Jurkat, Clone E6-1 (cell line): ENCODE measurements around the gene XYLB.
"Not testable (repeated sequence)": the region's sequence is repeated elsewhere in the genome, so short reads cannot be mapped to it uniquely, and the experiment has no call there.

ENCODE experiments used
- DNase-seq: peaks from one replicate; pipeline ENCODE4 v3.0.0-alpha.2; 2011; ENCODE audit warnings: low read depth, low spot score
- H3K4me3 ChIP-seq: 2 replicates; pipeline ENCODE4 v1.5.1; 2011; ENCODE audit warnings: mild to moderate bottlenecking, low read length, control low read depth, moderate library complexity

Gene XYLB

DNA sequence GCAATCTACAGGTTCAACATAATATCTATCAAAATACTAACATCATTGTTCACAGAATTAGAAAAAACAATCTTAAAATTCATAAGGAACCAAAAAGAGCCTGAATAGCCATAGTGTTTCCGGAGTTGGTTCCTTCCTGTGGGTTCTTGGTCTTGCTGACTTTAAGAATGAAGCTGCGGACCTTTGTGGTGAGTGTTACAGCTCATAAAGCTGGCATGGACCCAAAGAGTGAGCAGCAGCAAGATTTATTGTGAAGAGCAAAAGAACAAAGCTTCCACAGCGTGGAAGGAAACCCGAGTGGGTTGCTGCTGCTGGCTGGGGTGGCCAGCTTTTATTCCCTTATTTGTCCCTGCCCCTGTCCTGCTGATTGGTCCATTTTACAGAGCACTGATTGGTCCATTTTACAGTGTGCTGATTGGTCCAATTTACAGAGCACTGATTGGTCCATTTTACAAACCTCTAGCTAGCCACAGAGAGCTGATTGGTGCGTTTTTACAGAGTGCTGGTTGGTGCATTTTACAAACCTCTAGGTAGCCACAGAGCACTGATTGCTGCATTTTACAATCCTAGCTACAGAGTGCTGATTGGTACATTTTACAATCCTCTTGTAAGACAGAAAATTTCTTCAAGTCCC, 92.0 kb downstream of the XYLB start:
- DNase-seq, H3K4me3 ChIP-seq: not testable (repeated sequence)

GRCh38 chr3:38443205-38443604, 96.6 kb downstream of the XYLB start:
- H3K4me3 ChIP-seq, DNase-seq: not testable (repeated sequence)

- H3K4me3 ChIP-seq, result no peak overlapping the region
- no peak for DNase-seq
These were observed 99.6 kb downstream of the XYLB start for GRCh38 chr3:38446085-38446686.

- DNase-seq, result no peak
- H3K4me3 ChIP-seq, result no peak overlapping the region
These were observed 100.2 kb downstream of the XYLB start for GRCh38 chr3:38446812-38447211.

- no peak for DNase-seq
These were observed 104.3 kb downstream of the XYLB start for GRCh38 chr3:38450853-38451252.

DNA sequence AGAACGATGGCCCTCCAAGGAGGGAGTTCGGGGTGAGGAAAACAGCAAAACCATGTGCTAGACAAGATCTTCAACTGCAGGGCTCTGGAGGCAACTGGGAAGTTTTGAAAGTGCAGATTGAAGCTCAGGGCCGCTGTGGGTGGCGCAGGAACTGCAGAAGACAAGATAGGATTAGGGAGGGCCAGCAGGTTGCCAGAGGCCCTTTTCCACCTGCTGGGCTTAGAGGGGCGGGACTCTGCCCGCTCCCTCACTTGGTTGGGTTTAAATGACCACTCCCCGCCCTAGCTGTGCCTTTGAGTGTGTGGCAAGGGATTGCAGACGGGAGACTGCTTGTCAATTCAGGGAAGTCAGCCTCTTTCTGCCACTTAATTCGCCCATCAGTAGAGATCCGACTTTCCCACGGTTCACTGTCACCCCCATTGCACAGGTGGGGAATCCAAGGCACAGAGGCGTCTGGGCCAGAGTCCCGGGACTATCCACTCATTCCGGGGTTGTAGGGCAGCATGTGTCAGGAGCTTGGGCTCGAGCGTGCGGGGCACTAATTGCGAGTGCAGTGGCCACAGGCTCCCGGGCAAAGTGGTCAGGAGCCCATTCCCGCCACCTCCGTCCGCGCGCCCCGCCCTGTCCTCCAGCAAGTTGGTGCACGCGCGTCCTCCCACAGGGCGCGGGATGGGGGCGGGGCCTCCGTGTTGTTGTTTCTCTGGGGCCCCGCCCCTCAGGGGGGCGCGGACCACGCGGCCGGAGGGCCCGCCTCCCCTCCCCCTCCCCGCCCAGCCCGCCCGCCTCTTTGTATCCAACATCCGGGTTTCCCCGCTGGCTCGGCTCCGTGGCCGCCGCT, 106.7 kb downstream of the XYLB start, which contains the start of gene ACVR2B:
TSS of gene ACVR2B (plus strand) at position 816 of the 838 bp plus-strand sequence. CDS start 433 bp downstream, outside the sequence.
- H3K4me3 ChIP-seq, result peak within 1 kb of the TSS; percentile 90
- DNase-seq, result peak; percentile 73

More at GRCh38 chr3:38450853-38451252, 104.3 kb downstream of the XYLB start:
- H3K4me3 ChIP-seq, result no peak overlapping the region

GRCh38 chr3:38453913-38454177, 107.3 kb downstream of the XYLB start:
- no peak for DNase-seq
- H3K4me3 ChIP-seq, result peak overlapping the region; percentile 90

DNA sequence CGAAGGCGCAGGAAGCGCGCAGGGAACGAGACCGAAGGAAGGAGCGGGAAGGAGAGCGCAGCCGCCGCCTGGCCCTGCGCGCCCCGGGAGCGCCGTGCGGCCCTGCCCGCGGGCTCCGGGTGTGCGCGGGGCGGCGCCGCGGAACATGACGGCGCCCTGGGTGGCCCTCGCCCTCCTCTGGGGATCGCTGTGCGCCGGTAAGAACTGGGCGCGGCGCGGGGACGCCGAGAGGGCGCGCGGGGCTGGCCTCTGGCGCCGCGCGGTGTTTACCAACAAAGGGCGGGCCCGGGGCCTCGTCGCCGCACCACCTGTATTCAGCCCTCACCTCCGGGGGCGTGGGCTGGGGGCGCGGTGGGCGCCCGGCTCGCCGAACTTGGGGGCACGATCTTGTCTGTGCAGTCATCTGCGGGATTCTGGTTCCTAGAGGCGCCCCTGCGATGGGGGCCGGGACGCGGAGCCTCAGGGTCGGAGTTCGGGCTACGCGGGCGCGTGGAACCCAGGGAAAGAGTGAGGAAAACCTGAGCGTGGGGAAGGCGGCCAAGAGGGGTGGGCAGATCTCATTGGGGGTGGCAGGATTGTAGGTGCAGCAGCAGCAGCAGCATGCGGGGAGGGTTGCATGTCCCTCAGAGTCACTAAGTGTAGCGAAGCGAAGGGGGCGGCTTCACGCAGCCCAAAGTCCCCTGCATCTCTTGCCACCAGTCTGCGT, 107.7 kb downstream of the XYLB start:
- no peak for DNase-seq
- peak overlapping the region; percentile 90 for H3K4me3 ChIP-seq

DNA sequence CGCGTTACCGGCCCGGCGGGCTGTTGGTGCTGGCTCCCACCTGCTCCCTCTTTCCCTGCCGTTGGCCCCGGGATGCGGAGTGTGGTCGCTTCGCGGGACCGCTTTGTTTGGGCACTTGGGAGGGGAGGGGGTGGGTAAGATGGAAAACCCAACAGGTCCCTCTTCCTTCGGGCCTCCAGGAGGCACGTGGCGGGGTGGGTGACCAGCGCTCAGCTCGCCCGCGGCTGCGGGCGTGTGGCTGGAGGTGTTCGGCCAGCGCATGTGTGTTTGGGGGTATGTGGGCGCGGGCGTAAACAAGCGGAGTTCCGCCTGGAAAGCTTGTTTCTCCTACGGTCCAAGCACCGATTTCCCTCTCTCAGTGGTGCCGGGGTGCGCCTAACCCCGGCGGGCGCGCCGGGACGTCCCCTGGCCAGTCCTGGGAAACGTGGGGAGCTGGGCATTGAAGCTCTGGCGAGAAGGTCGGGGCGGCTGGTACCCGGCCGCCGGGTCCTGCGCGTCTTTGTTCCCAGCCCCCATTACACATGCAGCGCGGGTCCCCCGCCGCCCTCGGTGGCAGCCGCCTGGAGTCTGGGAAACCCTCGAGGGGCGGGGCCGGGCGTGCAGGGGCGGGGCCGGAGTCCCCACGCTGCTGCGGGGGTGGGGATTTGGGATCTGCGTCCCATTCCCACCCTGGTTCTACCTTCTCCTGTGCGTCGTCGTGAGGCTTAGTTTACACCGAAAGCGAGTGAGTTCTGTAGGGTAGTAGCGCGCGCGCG, 108.5 kb downstream of the XYLB start:
- peak; percentile 46 for DNase-seq
- H3K4me3 ChIP-seq, result peak overlapping the region; percentile 90

DNA sequence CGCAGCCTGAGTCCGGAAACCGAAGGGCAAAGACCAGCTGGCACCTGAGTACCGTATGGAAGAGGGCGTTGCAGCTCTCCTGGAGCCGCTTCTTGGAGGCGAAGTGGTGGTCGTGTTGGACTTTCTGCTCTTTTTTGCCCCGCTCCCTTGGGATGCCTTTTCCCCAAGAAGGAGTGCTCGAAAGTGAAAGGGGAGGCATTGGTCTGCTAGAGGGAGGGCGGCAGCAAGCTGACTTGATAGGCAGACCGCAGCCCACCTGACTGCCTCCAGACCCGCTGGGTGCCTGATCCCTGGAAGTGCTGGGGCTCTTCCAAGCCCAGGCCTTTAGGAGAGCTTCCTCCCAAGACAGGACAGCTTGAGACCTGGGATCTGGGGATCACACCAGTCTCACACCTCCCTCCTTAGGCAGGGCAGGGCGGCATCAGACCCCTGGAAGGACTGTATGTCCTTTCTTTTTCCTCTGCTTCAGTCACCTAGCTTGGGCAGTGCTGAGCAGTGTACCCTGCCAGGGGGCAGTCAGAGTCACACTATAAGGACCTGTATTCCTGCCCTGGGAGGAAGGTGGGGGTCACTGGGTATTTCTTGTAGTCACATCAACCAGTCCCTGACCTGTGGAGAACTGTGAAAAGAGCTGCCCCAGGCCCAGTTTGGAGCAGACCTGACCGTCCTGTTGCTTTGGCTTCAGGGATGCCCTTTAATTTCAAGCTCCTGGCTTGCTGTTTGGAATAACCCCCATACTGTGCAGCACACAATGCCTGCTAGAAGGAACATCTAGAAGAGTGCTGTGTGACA, 109.2 kb downstream of the XYLB start:
- peak overlapping the region; percentile 90 for H3K4me3 ChIP-seq
- DNase-seq, result no peak

DNA sequence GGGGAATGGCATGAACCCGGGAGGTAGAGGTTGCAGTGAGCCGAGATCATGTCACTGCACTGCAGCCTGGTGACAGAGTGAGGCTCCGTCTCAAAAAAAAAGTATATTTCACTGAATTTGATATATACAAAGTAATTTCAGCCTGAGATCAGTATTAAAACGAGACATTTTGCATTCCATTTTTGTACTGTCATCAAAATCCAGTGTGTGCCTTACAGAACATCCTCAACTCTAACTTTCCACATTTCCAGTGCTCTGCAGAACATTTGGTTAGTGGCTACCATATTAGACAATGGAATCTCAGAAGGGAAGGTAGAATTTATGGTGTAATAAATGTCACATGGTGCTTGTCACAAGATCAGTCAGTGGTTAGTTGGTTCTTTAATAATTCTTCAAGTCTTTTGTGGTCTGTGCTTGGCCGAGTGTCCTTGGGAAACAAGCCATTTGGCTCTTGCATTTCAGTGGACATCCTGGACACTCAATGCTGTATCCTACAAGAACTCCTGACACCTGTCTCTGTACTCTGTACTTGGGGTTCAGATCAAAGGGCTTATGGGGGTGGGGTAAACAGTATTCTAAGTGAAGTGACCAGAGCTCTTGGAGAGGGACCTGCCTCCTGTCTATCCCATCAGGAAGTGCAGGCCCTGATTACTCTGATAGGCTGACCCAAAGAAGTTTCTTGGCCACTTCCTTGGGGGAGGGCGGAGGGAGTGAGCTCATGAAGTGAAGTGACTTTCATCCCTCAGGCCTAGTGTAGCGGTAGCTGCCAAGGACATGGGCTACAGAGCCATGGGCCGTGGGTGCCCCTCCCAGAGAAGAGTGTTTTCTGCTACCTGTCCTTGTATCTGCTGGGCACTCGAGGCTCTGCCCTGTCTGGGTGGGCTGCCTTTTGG, 110.8 kb downstream of the XYLB start:
- DNase-seq, result no peak
- H3K4me3 ChIP-seq, result no peak overlapping the region

GRCh38 chr3:38458796-38459498, 112.4 kb downstream of the XYLB start:
- no peak for DNase-seq
- H3K4me3 ChIP-seq, result no peak overlapping the region

GRCh38 chr3:38459499-38460048, 113.0 kb downstream of the XYLB start:
- H3K4me3 ChIP-seq, result no peak overlapping the region
- DNase-seq, result no peak

GRCh38 chr3:38460377-38461270, 114.0 kb downstream of the XYLB start:
- H3K4me3 ChIP-seq, result no peak overlapping the region
- no peak for DNase-seq
